CD4-positive, alpha-beta memory T cell (primary cell): Measurements from ENCODE around the gene CRIM1. TPM values are rescaled to one million over a fixed set of nuclear protein-coding genes. Genes with fewer than 3 reads are reported as not detected.

Experiments
- CTCF ChIA-PET: fragments of 350-600 bp; sonication (Branson Sonifier 250); formaldehyde crosslinking; loops from one replicate; lab custom pipeline; 2021; ENCODE audit warnings: inconsistent platforms; ENCODE audit not compliant: partially characterized antibody; lab: Charles Lee
- POLR2A ChIA-PET: fragments of 350-600 bp; sonication (Branson Sonifier 250); formaldehyde crosslinking; loops from one replicate; lab custom pipeline; 2021; ENCODE audit not compliant: partially characterized antibody; lab: Charles Lee
- DNase-seq, 5 donors: peaks; one replicate each; pipeline versions ENCODE4 v3.0.0 to v3.0.0-alpha.2; 2020 to 2022; ENCODE audit warnings: mixed read lengths in 1 of 5
- H3K27ac ChIP-seq: one replicate; pipeline ENCODE4 v1.7.0; 2013; ENCODE audit warnings: low read depth, low read length
- H3K27me3 ChIP-seq: 2 replicates; pipeline ENCODE4 v1.7.0; 2013; ENCODE audit warnings: mild to moderate bottlenecking, low read length, moderate library complexity; ENCODE audit not compliant: insufficient read depth
- H3K36me3 ChIP-seq: 2 replicates; pipeline ENCODE4 v1.7.0; 2013; ENCODE audit warnings: mild to moderate bottlenecking, low read length, moderate library complexity; ENCODE audit not compliant: insufficient read depth
- H3K4me1 ChIP-seq: 2 replicates; pipeline ENCODE4 v1.7.0; 2013; ENCODE audit warnings: mild to moderate bottlenecking, low read length, moderate library complexity; ENCODE audit not compliant: insufficient read depth
- H3K4me3 ChIP-seq, 2 donors: one replicate each; pipeline ENCODE4 v1.7.0; 2013; ENCODE audit warnings: low read length in 2 of 2, mild to moderate bottlenecking in 1 of 2
- H3K9me3 ChIP-seq, 2 donors: one replicate each; pipeline ENCODE4 v1.7.0; 2013; ENCODE audit warnings: low read length in 2 of 2, control low read depth in 1 of 2; ENCODE audit not compliant: control insufficient read depth in 1 of 2
- H3K27ac Mint-ChIP-seq, 7 donors: one replicate each; pipeline ENCODE4 v1.8.0; 2020 to 2021; ENCODE audit warnings: mixed read lengths in 7 of 7, mild to moderate bottlenecking in 6 of 7, inconsistent platforms in 3 of 7, moderate library complexity in 3 of 7
- H3K27me3 Mint-ChIP-seq, 2 donors: one replicate each; pipeline ENCODE4 v1.8.0; 2020 to 2021; ENCODE audit warnings: mixed read lengths in 2 of 2
- H3K36me3 Mint-ChIP-seq, 2 donors: one replicate each; pipeline ENCODE4 v1.8.0; 2020 to 2021; ENCODE audit warnings: mixed read lengths in 2 of 2, inconsistent platforms in 1 of 2, mild to moderate bottlenecking in 1 of 2
- H3K4me1 Mint-ChIP-seq, 4 donors: one replicate each; pipeline ENCODE4 v1.8.0; 2020 to 2021; ENCODE audit warnings: mixed read lengths in 4 of 4, mild to moderate bottlenecking in 1 of 4
- H3K4me3 Mint-ChIP-seq, 8 donors: one replicate each; pipeline ENCODE4 v1.8.0; 2020 to 2021; ENCODE audit warnings: mixed read lengths in 8 of 8, mild to moderate bottlenecking in 7 of 8, moderate library complexity in 6 of 8, inconsistent platforms in 3 of 8
- H3K9me3 Mint-ChIP-seq, 8 donors: one replicate each; pipeline ENCODE4 v1.8.0; 2020 to 2021; ENCODE audit warnings: mixed read lengths in 8 of 8, mild to moderate bottlenecking in 5 of 8, inconsistent platforms in 3 of 8, moderate library complexity in 1 of 8
- intact Hi-C: fragments of 100-400 bp; cut with micrococcal nuclease; formaldehyde crosslinking; loops from one replicate; pipeline ENCODE4 v1.15.1; 2023
- polyA plus RNA-seq, 2 donors: library from polyadenylated mRNA; unstranded; fragments of 300-500 nt; fragmentation: Illumina TruSeq; gene quantifications; one replicate each; pipeline ENCODE4 v1.2.3, GENCODE V29; 2021
- total RNA-seq, 2 experiments: library from RNA; stranded (reverse); gene quantifications; one replicate each; pipeline ENCODE4 v1.2.3, GENCODE V29; 2021

The CRIM1 gene
- total and polyA plus RNA-seq, 4 experiments from 2014 or later = 0.91 to 12.0 (median 6.8) TPM; not detected in 1

- POLR2A ChIA-PET = no interaction called here
Observed at GRCh38 chr2:36555789-36556188, 200.2 kb downstream of the CRIM1 start.

GRCh38 chr2:36556842-36557241 is 201.3 kb downstream of the CRIM1 start:
- H3K27me3 Mint-ChIP-seq = no peaks in the 10 kb centered on the region
- Histone ChIP-seq H3K9me3 (no peaks in the 10 kb centered on the region), H3K27ac (no peak overlapping the region), H3K27me3 (no peaks in the 10 kb centered on the region), H3K4me1 (no peaks in the 10 kb centered on the region), H3K4me3 (no peak overlapping the region), H3K36me3 (no peaks in the 10 kb centered on the region)
- no peaks in the 10 kb centered on the region for H3K9me3 Mint-ChIP-seq
- H3K4me1 Mint-ChIP-seq = peaks cover 0 to 5% (median 0%) of the 10 kb centered on the region in 4 donors
- ChIA-PET CTCF (no interaction called here), POLR2A (no interaction called here)
- peaks cover 46 to 52% of the 10 kb centered on the region in 2 donors for H3K36me3 Mint-ChIP-seq
- intact Hi-C loops = no loop called here
- H3K4me3 Mint-ChIP-seq = no peak overlapping the region
- no peak overlapping the region for H3K27ac Mint-ChIP-seq
- DNase-seq = no peak

More at GRCh38 chr2:36555789-36556188, 200.2 kb downstream of the CRIM1 start:
- H3K27me3 Mint-ChIP-seq = no peaks in the 10 kb centered on the region
- H3K9me3 ChIP-seq = no peaks in the 10 kb centered on the region
- H3K36me3 Mint-ChIP-seq = peaks cover 52 to 54% of the 10 kb centered on the region in 2 donors
- no peaks in the 10 kb centered on the region for H3K9me3 Mint-ChIP-seq
- intact Hi-C loops = no loop called here
- no peaks in the 10 kb centered on the region for H3K27me3 ChIP-seq
- H3K4me3 Mint-ChIP-seq = no peak overlapping the region
- H3K4me1 ChIP-seq = no peaks in the 10 kb centered on the region
- no peaks in the 10 kb centered on the region for H3K36me3 ChIP-seq
- no peak overlapping the region for H3K27ac Mint-ChIP-seq
- CTCF ChIA-PET = no interaction called here
- no peak for DNase-seq
- peaks cover 0 to 5% (median 0%) of the 10 kb centered on the region in 4 donors for H3K4me1 Mint-ChIP-seq
- H3K4me3 ChIP-seq = no peak overlapping the region
- H3K27ac ChIP-seq = no peak overlapping the region

DNA sequence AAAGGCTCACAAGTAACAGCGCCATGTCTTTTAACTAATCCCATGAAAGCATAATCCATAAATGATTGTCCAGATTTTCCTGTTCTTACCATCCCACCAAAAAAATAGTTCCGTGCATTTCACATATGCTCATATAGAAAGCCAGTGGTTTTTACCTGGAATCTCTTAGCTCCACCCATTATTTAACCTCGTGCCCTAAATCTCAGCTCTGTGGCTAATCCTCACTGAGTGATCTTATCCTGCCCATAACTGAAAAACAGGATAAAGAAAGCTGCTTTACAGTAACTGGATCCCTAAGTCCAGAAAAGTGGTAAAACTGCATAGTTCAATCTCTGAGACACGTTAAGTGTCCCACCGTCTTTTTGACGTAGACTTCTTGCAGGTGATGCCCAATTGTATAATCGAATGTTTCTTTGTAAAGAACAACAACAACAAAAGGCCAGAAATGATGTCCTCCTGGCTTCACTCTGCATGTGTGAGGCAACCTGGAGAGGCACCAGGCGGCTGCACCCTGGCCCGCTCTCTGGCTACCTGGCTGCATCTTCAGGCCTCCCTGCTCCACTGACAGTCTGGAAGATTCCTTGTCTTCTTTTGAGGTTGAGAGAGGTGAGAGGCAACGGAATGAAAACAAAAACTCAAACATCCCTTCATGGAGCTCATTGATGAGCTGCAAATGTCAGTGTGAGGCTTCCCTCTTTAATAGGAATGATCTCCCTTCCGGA is 203.8 kb downstream of the CRIM1 start:
- Histone ChIP-seq H3K27me3 (no peaks in the 10 kb centered on the region), H3K9me3 (no peaks in the 10 kb centered on the region), H3K27ac (no peak overlapping the region), H3K4me3 (no peak overlapping the region), H3K4me1 (no peaks in the 10 kb centered on the region), H3K36me3 (no peaks in the 10 kb centered on the region)
- DNase-seq = no peak
- CTCF ChIA-PET = no interaction called here
- Mint-ChIP-seq H3K27me3 (no peaks in the 10 kb centered on the region), H3K4me3 (no peak overlapping the region), H3K36me3 (peaks cover 41 to 45% of the 10 kb centered on the region in 2 donors), H3K27ac (peak overlapping the region in 1 of 7 donors; percentile 60), H3K9me3 (no peaks in the 10 kb centered on the region), H3K4me1 (peaks cover 1 to 14% (median 7%) of the 10 kb centered on the region in 4 donors)
- intact Hi-C loops = no loop called here
- POLR2A ChIA-PET = no interaction called here

DNA sequence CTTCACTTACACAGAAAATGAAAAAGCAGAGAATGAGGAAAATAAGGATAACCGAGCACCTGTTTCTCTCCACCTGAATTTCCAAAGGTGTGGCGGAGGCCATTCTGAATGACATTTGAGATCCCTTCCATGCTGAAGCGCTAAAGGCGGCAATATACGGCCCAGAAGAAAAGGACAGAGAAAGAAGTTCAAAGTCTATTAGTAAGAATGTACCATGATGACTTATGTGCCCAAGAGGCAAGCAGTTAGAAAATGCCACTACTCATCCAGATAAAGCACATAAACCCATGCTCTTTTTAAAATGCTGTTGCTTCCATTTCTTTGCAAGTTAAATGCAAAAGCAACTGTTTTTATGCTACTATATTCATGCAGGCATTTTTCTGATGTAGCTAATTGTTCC is 205.1 kb downstream of the CRIM1 start:
- Histone ChIP-seq H3K36me3 (no peaks in the 10 kb centered on the region), H3K27ac (no peak overlapping the region), H3K9me3 (no peaks in the 10 kb centered on the region), H3K27me3 (no peaks in the 10 kb centered on the region), H3K4me1 (no peaks in the 10 kb centered on the region), H3K4me3 (no peak overlapping the region)
- Mint-ChIP-seq H3K27ac (no peak overlapping the region), H3K4me3 (no peak overlapping the region), H3K27me3 (no peaks in the 10 kb centered on the region), H3K4me1 (peaks cover 4 to 16% (median 9%) of the 10 kb centered on the region in 4 donors), H3K36me3 (peaks cover 40 to 47% of the 10 kb centered on the region in 2 donors), H3K9me3 (no peaks in the 10 kb centered on the region)
- POLR2A ChIA-PET = no interaction called here
- CTCF ChIA-PET = no interaction called here
- no peak for DNase-seq
- intact Hi-C loops = no loop called here

DNA sequence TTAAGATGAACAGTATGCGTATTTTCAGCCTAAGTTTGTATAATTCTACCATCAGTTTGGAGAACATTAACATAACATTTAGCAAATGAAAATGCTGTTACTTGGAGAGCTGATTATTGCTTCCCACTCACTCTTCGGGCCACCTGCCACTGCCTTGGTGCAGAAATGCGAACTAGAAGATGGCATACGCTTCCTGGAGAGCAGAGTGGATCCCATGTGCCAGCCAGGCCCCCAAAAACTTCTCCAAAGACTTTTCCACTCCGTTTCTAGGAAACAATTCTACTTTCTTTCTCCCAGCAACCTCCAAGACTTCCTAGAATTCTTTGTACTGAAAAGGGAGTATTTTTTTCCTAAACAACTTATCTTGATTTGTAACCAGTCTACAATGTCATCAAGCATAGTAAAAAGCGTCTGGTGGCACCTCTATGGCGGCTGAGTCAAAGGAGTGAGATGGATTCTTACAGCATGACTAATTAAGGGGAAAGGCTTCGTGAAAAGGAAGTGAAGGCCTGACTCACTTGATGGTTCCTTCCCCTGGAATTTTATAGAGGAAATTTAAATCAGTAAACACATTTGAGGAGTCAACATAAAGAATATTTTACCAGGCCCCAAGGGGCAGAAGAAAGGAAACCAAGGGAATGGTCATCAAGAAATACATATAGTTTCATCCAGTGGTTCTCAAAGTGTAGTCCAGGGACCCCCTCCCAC is 205.8 kb downstream of the CRIM1 start:
- intact Hi-C loops = no loop called here
- peaks cover 43 to 47% of the 10 kb centered on the region in 2 donors for H3K36me3 Mint-ChIP-seq
- DNase-seq = no peak
- no peaks in the 10 kb centered on the region for H3K9me3 Mint-ChIP-seq
- Histone ChIP-seq H3K9me3 (no peaks in the 10 kb centered on the region), H3K4me1 (no peaks in the 10 kb centered on the region), H3K27me3 (no peaks in the 10 kb centered on the region), H3K4me3 (no peak overlapping the region), H3K27ac (no peak overlapping the region), H3K36me3 (no peaks in the 10 kb centered on the region)
- no peak overlapping the region for H3K4me3 Mint-ChIP-seq
- POLR2A ChIA-PET = no interaction called here
- no peaks in the 10 kb centered on the region for H3K27me3 Mint-ChIP-seq
- CTCF ChIA-PET = no interaction called here
- peak overlapping the region in 1 of 7 donors; percentile 47 for H3K27ac Mint-ChIP-seq
- peaks cover 4 to 16% (median 9%) of the 10 kb centered on the region in 4 donors for H3K4me1 Mint-ChIP-seq

DNA sequence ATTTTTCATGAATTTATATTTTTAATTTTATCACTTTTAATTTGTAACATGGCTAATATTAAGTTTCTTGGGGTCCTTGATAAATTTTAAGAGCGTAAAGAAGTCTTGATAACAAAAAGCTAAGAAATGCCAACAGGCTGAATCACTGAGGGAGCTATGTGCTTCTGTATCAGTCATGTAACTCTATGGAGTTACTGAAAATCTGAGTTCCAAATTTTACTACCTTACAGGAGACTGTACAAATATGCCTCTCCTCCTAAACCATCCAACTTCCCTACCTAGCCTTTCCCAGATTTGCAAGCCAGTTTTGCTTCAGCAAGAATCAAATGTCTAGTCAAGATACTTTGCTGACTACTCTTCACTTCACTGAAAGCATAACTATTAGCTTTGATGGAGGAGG is 206.7 kb downstream of the CRIM1 start:
- Mint-ChIP-seq H3K9me3 (no peaks in the 10 kb centered on the region), H3K36me3 (peaks cover 47 to 54% of the 10 kb centered on the region in 2 donors), H3K4me3 (no peak overlapping the region), H3K27me3 (no peaks in the 10 kb centered on the region), H3K27ac (no peak overlapping the region), H3K4me1 (peaks cover 7 to 21% (median 9%) of the 10 kb centered on the region in 4 donors)
- ChIA-PET CTCF (no interaction called here), POLR2A (no interaction called here)
- Histone ChIP-seq H3K27ac (no peak overlapping the region), H3K9me3 (no peaks in the 10 kb centered on the region), H3K4me3 (no peak overlapping the region), H3K27me3 (no peaks in the 10 kb centered on the region), H3K36me3 (no peaks in the 10 kb centered on the region), H3K4me1 (no peaks in the 10 kb centered on the region)
- intact Hi-C loops = no loop called here
- DNase-seq = no peak

GRCh38 chr2:36562973-36563532 is 207.5 kb downstream of the CRIM1 start:
- CTCF ChIA-PET = no interaction called here
- peaks cover 50 to 54% of the 10 kb centered on the region in 2 donors for H3K36me3 Mint-ChIP-seq
- H3K27me3 ChIP-seq = no peaks in the 10 kb centered on the region
- H3K4me3 ChIP-seq = no peak overlapping the region
- H3K9me3 Mint-ChIP-seq = no peaks in the 10 kb centered on the region
- DNase-seq = no peak
- H3K4me1 Mint-ChIP-seq = peaks cover 7 to 21% (median 10%) of the 10 kb centered on the region in 4 donors
- peak overlapping the region in 1 of 7 donors; percentile 5 for H3K27ac Mint-ChIP-seq
- POLR2A ChIA-PET = no interaction called here
- no peak overlapping the region for H3K27ac ChIP-seq
- no peaks in the 10 kb centered on the region for H3K36me3 ChIP-seq
- intact Hi-C loops = no loop called here
- no peak overlapping the region for H3K4me3 Mint-ChIP-seq
- no peaks in the 10 kb centered on the region for H3K27me3 Mint-ChIP-seq
- H3K4me1 ChIP-seq = no peaks in the 10 kb centered on the region
- no peaks in the 10 kb centered on the region for H3K9me3 ChIP-seq
